ENCODE results near the gene PLOD3. TPM values are rescaled to one million over a fixed set of nuclear protein-coding genes. Genes with fewer than 3 reads are reported as not detected.

The PLOD3 gene
- polyA plus RNA-seq, 3 donors: 43.6 to 54.4 (median 53.0) TPM

GRCh38 chr7:101241015-101241363, 23.6 kb upstream of the PLOD3 start:
- DNase-seq (ENCODE audit: extremely low read depth in 1 of 11, low read depth in 9 of 11, low spot score in 4 of 11): no peak

GRCh38 chr7:101240226-101241014, 23.0 kb upstream of the PLOD3 start:
- no peak for DNase-seq (ENCODE audit: extremely low read depth in 1 of 11, low read depth in 9 of 11, low spot score in 4 of 11)

- no peak for DNase-seq (ENCODE audit: extremely low read depth in 1 of 11, low read depth in 9 of 11, low spot score in 4 of 11)
Measured at GRCh38 chr7:101239951-101240220, 22.5 kb upstream of the PLOD3 start.

GRCh38 chr7:101239191-101239950, 22.0 kb upstream of the PLOD3 start:
- no peak for DNase-seq (ENCODE audit: extremely low read depth in 1 of 11, low read depth in 9 of 11, low spot score in 4 of 11)

GRCh38 chr7:101238226-101239182, 21.1 kb upstream of the PLOD3 start:
- no peak for DNase-seq (ENCODE audit: extremely low read depth in 1 of 11, low read depth in 9 of 11, low spot score in 4 of 11)

- no peak for DNase-seq (ENCODE audit: extremely low read depth in 1 of 11, low read depth in 9 of 11, low spot score in 4 of 11)
Measured at GRCh38 chr7:101237206-101238067, 20.1 kb upstream of the PLOD3 start, which contains the start of gene CLDN15. CLDN15 (minus strand) TSS chr7:101237802; CDS start chr7:101237581, 221 bp downstream.

GRCh38 chr7:101236292-101236835, 19.0 kb upstream of the PLOD3 start:
- no peak for DNase-seq (ENCODE audit: extremely low read depth in 1 of 11, low read depth in 9 of 11, low spot score in 4 of 11)

GRCh38 chr7:101235522-101235921, 18.1 kb upstream of the PLOD3 start:
- DNase-seq (ENCODE audit: extremely low read depth in 1 of 11, low read depth in 9 of 11, low spot score in 4 of 11): no peak

- no peak for DNase-seq (ENCODE audit: extremely low read depth in 1 of 11, low read depth in 9 of 11, low spot score in 4 of 11)
Measured at GRCh38 chr7:101235050-101235449, 17.7 kb upstream of the PLOD3 start.

GRCh38 chr7:101234636-101235035, 17.3 kb upstream of the PLOD3 start:
- DNase-seq (ENCODE audit: extremely low read depth in 1 of 11, low read depth in 9 of 11, low spot score in 4 of 11): no peak

- DNase-seq (ENCODE audit: extremely low read depth in 1 of 11, low read depth in 9 of 11, low spot score in 4 of 11): no peak
Measured at GRCh38 chr7:101233907-101234547, 16.6 kb upstream of the PLOD3 start.

- no peak for DNase-seq (ENCODE audit: extremely low read depth in 1 of 11, low read depth in 9 of 11, low spot score in 4 of 11)
Measured at GRCh38 chr7:101232141-101232850, 14.9 kb upstream of the PLOD3 start.

- no peak for DNase-seq (ENCODE audit: extremely low read depth in 1 of 11, low read depth in 9 of 11, low spot score in 4 of 11)
Measured at GRCh38 chr7:101231644-101232043, 14.3 kb upstream of the PLOD3 start.

- DNase-seq (ENCODE audit: extremely low read depth in 1 of 11, low read depth in 9 of 11, low spot score in 4 of 11): no peak
Measured at GRCh38 chr7:101226721-101227120, 9.3 kb upstream of the PLOD3 start.

GRCh38 chr7:101225650-101226049, 8.3 kb upstream of the PLOD3 start:
- DNase-seq (ENCODE audit: extremely low read depth in 1 of 11, low read depth in 9 of 11, low spot score in 4 of 11): no peak

GRCh38 chr7:101223528-101223927, 6.1 kb upstream of the PLOD3 start:
- DNase-seq (ENCODE audit: extremely low read depth in 1 of 11, low read depth in 9 of 11, low spot score in 4 of 11): no peak

GRCh38 chr7:101222275-101222830, 5.0 kb upstream of the PLOD3 start:
- no peak for DNase-seq (ENCODE audit: extremely low read depth in 1 of 11, low read depth in 9 of 11, low spot score in 4 of 11)

Measured in renal cortex interstitium (tissue), 11 donors.